ENCODE results near the gene CABP7.

DNA sequence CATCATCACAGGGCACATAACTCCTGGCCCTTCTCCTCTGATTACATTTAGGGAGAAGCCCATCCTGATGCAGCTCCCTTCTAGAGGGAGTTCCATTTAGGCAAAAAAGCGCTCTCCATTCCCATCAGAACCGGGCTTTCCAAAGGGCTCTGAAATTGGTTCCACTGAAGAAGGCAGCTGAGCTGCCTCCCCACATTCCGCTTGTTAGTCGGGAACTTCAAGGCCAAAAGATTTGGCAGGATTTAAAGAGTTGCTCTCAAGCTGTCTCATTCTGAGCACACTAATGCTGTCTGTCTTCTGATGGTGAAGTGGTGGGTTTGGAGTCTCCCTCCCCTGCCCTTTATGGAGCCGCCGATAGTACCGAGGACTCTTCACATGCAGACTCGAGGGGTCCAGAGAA lies 26.6 kb upstream of the CABP7 start:
- TF ChIP-seq, protein P1, sequence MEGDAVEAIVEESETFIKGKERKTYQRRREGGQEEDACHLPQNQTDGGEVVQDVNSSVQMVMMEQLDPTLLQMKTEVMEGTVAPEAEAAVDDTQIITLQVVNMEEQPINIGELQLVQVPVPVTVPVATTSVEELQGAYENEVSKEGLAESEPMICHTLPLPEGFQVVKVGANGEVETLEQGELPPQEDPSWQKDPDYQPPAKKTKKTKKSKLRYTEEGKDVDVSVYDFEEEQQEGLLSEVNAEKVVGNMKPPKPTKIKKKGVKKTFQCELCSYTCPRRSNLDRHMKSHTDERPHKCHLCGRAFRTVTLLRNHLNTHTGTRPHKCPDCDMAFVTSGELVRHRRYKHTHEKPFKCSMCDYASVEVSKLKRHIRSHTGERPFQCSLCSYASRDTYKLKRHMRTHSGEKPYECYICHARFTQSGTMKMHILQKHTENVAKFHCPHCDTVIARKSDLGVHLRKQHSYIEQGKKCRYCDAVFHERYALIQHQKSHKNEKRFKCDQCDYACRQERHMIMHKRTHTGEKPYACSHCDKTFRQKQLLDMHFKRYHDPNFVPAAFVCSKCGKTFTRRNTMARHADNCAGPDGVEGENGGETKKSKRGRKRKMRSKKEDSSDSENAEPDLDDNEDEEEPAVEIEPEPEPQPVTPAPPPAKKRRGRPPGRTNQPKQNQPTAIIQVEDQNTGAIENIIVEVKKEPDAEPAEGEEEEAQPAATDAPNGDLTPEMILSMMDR (IDR thresholded peaks at IDR 0.05) = no peak
- TF ChIP-seq POLR2A (IDR thresholded peaks at IDR 0.05) = no peak
- no peak for TF ChIP-seq POLR2AphosphoS5 (IDR thresholded peaks at IDR 0.05)
- TF ChIP-seq EP300 (IDR thresholded peaks at IDR 0.05) = no peak
